HG02763 (cell line): ENCODE results near the gene TSC22D4.

ENCODE experiments used
- ATAC-seq: cut with Tn5 transposase; IDR thresholded peaks from one replicate; pipeline ENCODE4 v1.9.1; 2021; ENCODE audit warnings: mild to moderate bottlenecking, moderate library complexity; ENCODE audit not compliant: unreplicated experiment

Gene TSC22D4

GRCh38 chr7:100493476-100494264, 14.7 kb upstream of the TSC22D4 start:
- no peak for ATAC-seq

GRCh38 chr7:100492738-100493475, 13.9 kb upstream of the TSC22D4 start:
- no peak for ATAC-seq

- ATAC-seq, result no peak
Measured at GRCh38 chr7:100491192-100491578, 12.2 kb upstream of the TSC22D4 start.

- no peak for ATAC-seq
Measured at GRCh38 chr7:100490483-100491191, 11.6 kb upstream of the TSC22D4 start.

- ATAC-seq, result no peak
Measured at GRCh38 chr7:100489824-100490223, 10.8 kb upstream of the TSC22D4 start.

GRCh38 chr7:100489121-100489520, 10.1 kb upstream of the TSC22D4 start:
- no peak for ATAC-seq

- no peak for ATAC-seq
Measured at GRCh38 chr7:100488333-100489095, 9.5 kb upstream of the TSC22D4 start.

GRCh38 chr7:100486753-100487446, 7.9 kb upstream of the TSC22D4 start:
- no peak for ATAC-seq

- no peak for ATAC-seq
Measured at GRCh38 chr7:100486111-100486636, 7.2 kb upstream of the TSC22D4 start.

- no peak for ATAC-seq
Measured at GRCh38 chr7:100485471-100485876, 6.5 kb upstream of the TSC22D4 start.

GRCh38 chr7:100484673-100485045, 5.6 kb upstream of the TSC22D4 start:
- ATAC-seq, result no peak

- ATAC-seq, result peak; percentile 23
Measured at GRCh38 chr7:100483722-100484672, 5.0 kb upstream of the TSC22D4 start, which contains the start of gene NYAP1. Gene NYAP1, plus strand, starts transcription at chr7:100483927. Its CDS starts 1,385 bp downstream, at chr7:100485312.

GRCh38 chr7:100483090-100483721, 4.2 kb upstream of the TSC22D4 start:
- ATAC-seq, result peak; percentile 59

GRCh38 chr7:100482728-100483089, 3.7 kb upstream of the TSC22D4 start:
- no peak for ATAC-seq

- no peak for ATAC-seq
Measured at GRCh38 chr7:100481466-100481865, 2.5 kb upstream of the TSC22D4 start.

- ATAC-seq, result no peak
Measured at GRCh38 chr7:100477871-100478267, 1.1 kb downstream of the TSC22D4 start.

- no peak for ATAC-seq
Measured at GRCh38 chr7:100476903-100477870, 1.8 kb downstream of the TSC22D4 start.
